Cerebellar nuclear complex (tissue), 1 donor: ENCODE data around the gene CPS1.

Experiments used
- DNase-seq, 2 experiments: peaks; one replicate each; lab custom pipeline; 2025; lab: John Stamatoyannopoulos, UW

The CPS1 gene

GRCh38 chr2:210606001-210606400 is 49.6 kb downstream of the CPS1 start:
- no peak for DNase-seq

DNA sequence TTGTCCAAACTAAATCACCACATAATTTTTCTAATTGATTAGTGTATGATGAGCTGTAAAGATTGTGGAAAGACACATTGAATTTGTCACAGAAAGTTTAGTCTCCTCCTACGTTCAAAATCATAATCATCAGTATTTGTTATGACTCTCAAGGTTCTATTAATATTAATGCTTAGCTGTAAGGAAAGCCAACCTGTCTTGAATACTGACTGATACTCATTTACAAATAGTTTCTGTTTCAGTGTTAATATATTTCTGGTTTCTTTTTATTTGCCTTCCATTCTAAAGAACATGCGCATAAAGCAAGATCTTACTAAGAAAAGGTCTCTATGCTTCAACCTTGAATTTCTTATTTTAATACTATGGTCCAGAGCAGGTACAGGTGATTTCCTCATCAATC is 55.1 kb downstream of the CPS1 start:
- DNase-seq: no peak

GRCh38 chr2:210616074-210616473 is 59.7 kb downstream of the CPS1 start:
- no peak for DNase-seq

DNA sequence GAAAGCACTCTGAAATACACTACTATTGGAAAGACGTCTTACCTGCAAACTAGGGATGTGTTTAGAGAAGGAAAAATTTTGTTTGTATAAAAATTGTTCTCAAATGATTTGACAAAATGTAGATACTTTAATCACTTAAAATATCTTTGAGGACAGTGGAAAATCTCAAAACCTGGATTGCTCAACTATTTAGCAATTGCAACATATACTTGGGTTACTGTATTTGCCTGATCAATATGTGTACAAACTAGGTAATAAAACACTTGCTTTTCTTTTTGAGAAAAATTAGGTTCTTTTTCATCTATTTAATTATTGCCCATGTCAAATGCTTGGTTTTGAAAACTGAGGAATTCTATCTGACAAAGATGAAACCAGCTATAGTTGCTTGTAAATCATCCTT is 60.9 kb downstream of the CPS1 start:
- no peak for DNase-seq

GRCh38 chr2:210617732-210618330 is 61.4 kb downstream of the CPS1 start:
- peak in 1 of 2 experiments; percentile 1 for DNase-seq

DNA sequence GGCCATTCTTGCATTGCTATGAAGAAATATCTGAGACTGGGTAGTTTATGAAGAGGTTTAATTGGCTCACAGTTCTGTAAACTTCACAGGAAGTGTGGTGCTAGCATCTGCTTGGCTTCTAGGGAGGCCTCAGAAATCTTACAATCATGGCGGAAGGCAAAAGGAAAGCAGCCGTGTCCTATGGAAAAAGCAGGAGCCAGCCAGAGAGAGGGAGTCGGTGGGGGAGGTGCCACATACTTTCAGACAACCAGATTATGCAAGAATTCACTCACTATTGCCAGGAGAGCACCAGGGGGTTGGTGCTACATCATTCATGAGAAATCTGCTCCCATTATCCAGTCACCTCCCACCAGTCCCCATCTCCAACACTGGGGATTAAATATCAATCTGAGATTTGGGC is 64.1 kb downstream of the CPS1 start:
- DNase-seq: no peak

- DNase-seq: no peak
Measured at GRCh38 chr2:210623506-210623905, 67.1 kb downstream of the CPS1 start.

DNA sequence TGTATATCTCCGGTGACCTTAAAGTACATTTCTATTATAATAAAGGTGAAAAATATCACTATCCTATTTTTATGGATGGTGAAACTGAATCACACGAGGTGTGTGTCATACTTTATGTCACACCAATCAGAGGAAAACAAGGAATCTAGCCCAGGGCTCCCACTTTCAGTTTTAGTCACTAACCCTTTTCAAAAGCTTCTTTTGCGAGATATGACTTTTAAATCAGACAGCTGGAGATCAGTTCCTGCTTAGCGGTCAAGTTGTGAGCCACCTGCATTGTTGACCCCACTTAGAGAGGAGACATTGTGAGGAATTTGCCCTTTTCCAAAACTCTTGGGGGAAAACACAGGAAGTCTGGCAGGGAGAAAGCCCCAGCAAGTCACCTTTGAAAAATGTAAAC is 70.5 kb downstream of the CPS1 start:
- DNase-seq: no peak

DNA sequence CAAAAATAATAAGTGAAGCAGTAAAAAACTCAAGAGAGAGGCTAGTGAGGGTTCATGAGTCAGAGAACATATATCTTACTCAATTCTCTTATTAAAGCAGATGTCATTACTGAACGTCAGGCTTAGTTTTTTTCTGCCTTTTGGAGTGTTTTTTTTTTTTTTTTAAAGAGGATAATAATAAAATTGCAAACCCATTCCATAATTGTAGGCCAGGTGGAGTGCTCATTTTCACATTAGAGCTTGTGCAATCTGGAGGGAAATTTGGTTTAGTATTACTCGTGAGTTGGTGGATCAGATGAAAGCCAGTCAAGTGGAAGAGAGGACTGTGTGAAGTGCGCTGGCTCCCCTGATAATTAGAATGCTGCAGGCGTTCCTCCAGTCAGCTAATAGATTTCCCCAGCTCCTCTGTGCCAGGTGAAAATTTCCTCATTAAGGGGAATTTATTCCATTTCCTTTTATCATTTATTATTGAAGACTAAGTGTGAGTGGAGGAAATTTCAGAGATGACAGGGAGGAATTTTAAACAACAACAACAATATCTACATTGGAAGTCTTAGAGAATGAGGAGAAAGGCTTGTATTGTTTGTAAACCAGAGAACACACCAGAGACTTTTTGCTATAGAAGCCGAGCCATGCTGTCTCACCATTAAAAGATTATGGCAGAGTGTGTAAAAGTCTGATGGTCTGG is 74.6 kb downstream of the CPS1 start:
- DNase-seq: no peak

DNA sequence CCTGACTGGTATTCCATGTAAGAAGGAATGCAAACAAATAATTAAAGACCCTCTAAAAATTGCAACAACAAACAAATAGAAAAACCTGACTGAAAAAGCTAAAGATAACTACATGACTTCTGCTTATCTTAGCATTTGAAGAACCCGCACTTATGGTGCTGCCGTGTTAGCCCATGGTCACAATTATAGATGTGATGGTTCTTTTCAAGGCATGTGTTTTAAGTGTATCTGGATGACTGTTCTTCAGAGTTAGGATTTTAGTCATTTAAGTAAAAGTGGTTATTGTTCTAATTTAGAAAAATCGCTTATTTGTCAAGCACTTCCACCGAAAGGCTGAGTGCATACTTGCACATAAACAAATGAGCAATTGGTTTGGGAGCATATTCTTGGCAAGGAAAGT is 77.3 kb downstream of the CPS1 start:
- DNase-seq: no peak

GRCh38 chr2:210635257-210635656 is 78.9 kb downstream of the CPS1 start:
- no peak for DNase-seq

DNA sequence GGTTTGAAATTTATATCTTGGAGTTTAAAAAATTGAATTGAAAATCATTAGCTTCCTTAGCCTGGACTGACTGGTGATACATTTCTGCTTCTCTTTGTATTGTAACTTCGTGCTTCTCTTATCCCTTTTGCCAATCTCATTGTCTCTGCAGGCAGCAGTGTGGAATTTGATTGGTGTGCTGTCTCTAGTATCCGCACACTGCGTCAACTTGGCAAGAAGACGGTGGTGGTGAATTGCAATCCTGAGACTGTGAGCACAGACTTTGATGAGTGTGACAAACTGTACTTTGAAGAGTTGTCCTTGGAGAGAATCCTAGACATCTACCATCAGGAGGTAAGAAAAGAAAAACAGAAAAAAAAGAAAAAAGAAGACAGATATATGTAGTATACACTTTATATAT is 85.9 kb downstream of the CPS1 start:
- DNase-seq: no peak

- DNase-seq: no peak
Measured at GRCh38 chr2:210647151-210647550, 90.8 kb downstream of the CPS1 start.

- no peak for DNase-seq
Measured at GRCh38 chr2:210654091-210654490, 97.7 kb downstream of the CPS1 start.

DNA sequence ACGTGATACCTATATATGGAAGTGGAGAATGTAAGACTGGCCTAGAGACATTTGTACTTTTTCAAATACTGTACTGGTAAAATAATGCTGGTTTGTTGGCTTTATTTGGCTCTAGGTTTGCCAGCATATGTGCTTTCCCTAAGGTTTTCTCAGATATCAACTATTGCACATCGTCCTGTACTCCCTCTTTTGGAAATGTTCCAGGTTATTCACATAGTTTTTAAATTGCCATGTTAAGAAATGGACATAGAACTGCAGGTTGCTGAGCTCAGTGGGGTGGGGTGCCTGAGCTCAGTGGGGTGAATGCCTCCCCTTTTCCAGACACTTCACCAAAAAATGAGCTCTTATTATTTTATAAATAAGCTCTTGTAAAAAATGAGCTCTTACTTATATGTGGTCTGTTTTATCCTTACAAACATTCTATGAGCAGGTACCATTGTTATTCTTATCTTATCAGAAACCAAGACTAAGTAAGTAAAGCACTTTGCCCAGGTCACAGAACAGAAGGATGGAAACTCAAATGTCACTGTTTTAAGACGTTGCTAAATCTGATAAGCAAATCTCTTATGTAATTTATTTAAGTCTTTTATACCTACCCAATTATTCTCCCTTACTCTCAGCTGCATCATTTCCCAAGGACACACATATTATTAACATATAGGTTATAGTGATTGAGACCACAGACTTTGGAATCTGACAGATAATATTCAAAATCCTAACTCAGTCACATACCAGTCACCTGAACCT is 99.0 kb downstream of the CPS1 start:
- DNase-seq: no peak

DNA sequence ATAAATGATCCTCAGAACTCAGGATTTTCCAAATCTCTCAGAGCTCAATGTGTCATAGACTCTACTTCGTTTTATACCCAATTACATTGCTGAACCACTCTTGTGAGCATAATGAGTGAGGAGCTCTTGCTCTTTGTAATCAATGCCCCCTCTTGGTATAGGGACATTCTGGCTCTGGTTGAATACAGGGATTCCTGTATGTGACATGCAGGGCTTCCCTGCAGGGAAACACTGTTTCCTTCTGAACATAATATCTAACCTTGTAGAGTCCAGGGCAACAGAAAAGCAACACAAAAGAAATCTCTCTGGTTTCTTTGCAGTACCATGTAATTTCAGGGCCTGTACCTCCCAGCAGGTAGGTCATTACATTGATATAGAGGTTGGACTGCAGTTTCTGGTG is 101.5 kb downstream of the CPS1 start:
- no peak for DNase-seq

- no peak for DNase-seq
Measured at GRCh38 chr2:210660751-210661150, 104.4 kb downstream of the CPS1 start.

GRCh38 chr2:210662560-210662959 is 106.2 kb downstream of the CPS1 start:
- no peak for DNase-seq

GRCh38 chr2:210663631-210664089 is 107.3 kb downstream of the CPS1 start:
- no peak for DNase-seq

- no peak for DNase-seq
Measured at GRCh38 chr2:210667711-210668110, 111.3 kb downstream of the CPS1 start.

DNA sequence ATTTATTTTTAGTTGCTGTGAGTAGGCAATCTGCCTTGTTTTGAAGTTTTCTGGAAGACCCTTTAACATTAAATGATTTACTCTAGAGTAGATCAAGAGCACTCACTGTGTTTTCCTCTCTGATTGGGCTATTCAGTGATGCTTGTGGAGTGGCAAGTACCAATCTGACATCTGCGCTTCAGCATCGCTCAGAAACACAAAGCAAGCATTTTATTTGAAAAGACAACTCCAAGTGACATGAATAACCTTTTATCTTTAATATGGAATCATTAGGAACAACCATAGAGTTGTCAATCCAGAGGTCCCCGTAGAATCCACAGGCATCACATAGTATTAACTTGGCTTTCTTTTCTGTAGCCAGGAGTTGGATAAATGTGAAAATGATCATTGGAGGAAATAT is 114.7 kb downstream of the CPS1 start:
- no peak for DNase-seq

DNA sequence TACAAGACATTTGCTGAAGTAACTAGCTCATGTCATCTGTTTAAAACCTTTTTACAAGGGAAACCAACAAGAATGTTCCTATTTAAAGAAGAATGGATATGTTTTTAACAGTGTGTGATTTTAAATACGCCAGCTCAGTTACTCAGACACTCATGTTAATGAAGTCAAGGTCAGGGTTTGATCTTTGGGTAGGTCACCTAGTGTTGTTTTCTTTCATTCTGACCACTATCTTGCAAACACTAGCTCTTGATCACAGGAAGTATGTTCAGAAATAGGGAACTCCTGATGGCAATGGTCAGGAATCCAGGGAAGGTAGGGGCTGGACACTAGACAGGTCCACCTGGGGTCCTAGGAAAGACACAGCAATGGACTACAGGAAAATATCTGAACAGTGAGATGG is 116.7 kb downstream of the CPS1 start:
- DNase-seq: no peak

- DNase-seq: no peak
Measured at GRCh38 chr2:210676067-210676466, 119.7 kb downstream of the CPS1 start.
